ENCODE measurements around the gene NPHP4. TPM values are rescaled to one million over a fixed set of nuclear protein-coding genes. Genes with fewer than 3 reads are reported as not detected.

The NPHP4 gene
- polyA plus RNA-seq, 1 of the 3 experiments (the other 2 are of a cell fraction) = 7.0 TPM

- Histone ChIP-seq H3K27me3 (ENCODE audit: insufficient read depth) (no peaks in the 10 kb centered on the region), H4K20me1 (ENCODE audit: insufficient read depth) (no peaks in the 10 kb centered on the region), H3K4me1 (ENCODE audit: control insufficient read depth in 1 of 2, insufficient read depth in 2 of 2, low read depth in 1 of 2, low read length in 1 of 2) (peaks cover 0 to 23% of the 10 kb centered on the region in 2 experiments; a peak in 1 of 4 replicates), H3K79me2 (ENCODE audit: insufficient read depth) (no peaks in the 10 kb centered on the region), H3K4me3 (ENCODE audit: low read depth in 2 of 2, low read length in 1 of 2) (no peak overlapping the region), H3K9me2 (no peaks in the 10 kb centered on the region), H3K9ac (no peak overlapping the region), H3K4me2 (no peak overlapping the region), H3K36me3 (replicated peaks in 1 of 2; ENCODE audit: control insufficient read depth in 1 of 2, insufficient read depth in 2 of 2, low read length in 1 of 2) (no peaks in the 10 kb centered on the region), H3F3A (replicated peaks; ENCODE audit: insufficient read depth) (no peaks in the 10 kb centered on the region), H3K27ac (ENCODE audit: low read depth in 2 of 2, low read length in 1 of 2) (no peak overlapping the region), H3K9me3 (no peaks in the 10 kb centered on the region), H2AFZ (ENCODE audit: low read depth) (no peak overlapping the region)
- 69% methylated on average over 5 of the region's 8 CpGs for WGBS (ENCODE audit: low lambda C conversion rate)
- DNase-seq = no peak
- CTCF ChIA-PET = interaction anchor here (1.7 kb wide), 1 partner anchor 89 kb away, joined by 8 read pairs; no protein-coding TSS in a partner anchor
- POLR2A ChIA-PET = no interaction called here
- TF ChIP-seq RAD21 (IDR thresholded peaks at IDR 0.05; ENCODE audit: low read length) = no peak
- no peak for TF ChIP-seq EP300 (IDR thresholded peaks at IDR 0.05; ENCODE audit: borderline replicate concordance in 1 of 2, low read depth in 1 of 2, low read length in 1 of 2)
- TF ChIP-seq, protein P1, sequence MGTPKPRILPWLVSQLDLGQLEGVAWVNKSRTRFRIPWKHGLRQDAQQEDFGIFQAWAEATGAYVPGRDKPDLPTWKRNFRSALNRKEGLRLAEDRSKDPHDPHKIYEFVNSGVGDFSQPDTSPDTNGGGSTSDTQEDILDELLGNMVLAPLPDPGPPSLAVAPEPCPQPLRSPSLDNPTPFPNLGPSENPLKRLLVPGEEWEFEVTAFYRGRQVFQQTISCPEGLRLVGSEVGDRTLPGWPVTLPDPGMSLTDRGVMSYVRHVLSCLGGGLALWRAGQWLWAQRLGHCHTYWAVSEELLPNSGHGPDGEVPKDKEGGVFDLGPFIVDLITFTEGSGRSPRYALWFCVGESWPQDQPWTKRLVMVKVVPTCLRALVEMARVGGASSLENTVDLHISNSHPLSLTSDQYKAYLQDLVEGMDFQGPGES (IDR thresholded peaks at IDR 0.05; ENCODE audit: low read depth, low read length) = no peak
- no peak for TF ChIP-seq MEF2A (IDR thresholded peaks at IDR 0.05; ENCODE audit: borderline replicate concordance, low read depth)
- TF ChIP-seq NRF1 (IDR thresholded peaks at IDR 0.05; ENCODE audit: low read depth, low read length) = no peak
- TF ChIP-seq RXRA (IDR thresholded peaks at IDR 0.05; ENCODE audit: borderline replicate concordance, low read depth) = no peak
- TF ChIP-seq RCOR1 (IDR thresholded peaks at IDR 0.05; ENCODE audit: low read length) = no peak
- no peak for TF ChIP-seq NFIC (IDR thresholded peaks at IDR 0.05; ENCODE audit: borderline replicate concordance)
- no peak for TF ChIP-seq POLR2AphosphoS5 (IDR thresholded peaks at IDR 0.05; ENCODE audit: low read depth, low read length)
These were observed 157.1 kb downstream of the NPHP4 start for GRCh38 chr1:5835179-5835562.

GRCh38 chr1:5834477-5835178, 157.6 kb downstream of the NPHP4 start:
- no peaks in the 10 kb centered on the region for H4K20me1 ChIP-seq (ENCODE audit: insufficient read depth)
- no peaks in the 10 kb centered on the region for H3K9me3 ChIP-seq
- H3K36me3 ChIP-seq (replicated peaks in 1 of 2; ENCODE audit: control insufficient read depth in 1 of 2, insufficient read depth in 2 of 2, low read length in 1 of 2) = no peaks in the 10 kb centered on the region
- peaks cover 0 to 18% of the 10 kb centered on the region in 2 experiments; a peak in 1 of 4 replicates for H3K4me1 ChIP-seq (ENCODE audit: control insufficient read depth in 1 of 2, insufficient read depth in 2 of 2, low read depth in 1 of 2, low read length in 1 of 2)
- TF ChIP-seq TEAD4 (IDR thresholded peaks at IDR 0.05; ENCODE audit: borderline replicate concordance, insufficient read depth) (no peak), GABPA (IDR thresholded peaks at IDR 0.05; ENCODE audit: low read depth) (no peak), FOXM1 (IDR thresholded peaks at IDR 0.05; ENCODE audit: low read depth) (no peak), FOSL2 (IDR thresholded peaks at IDR 0.05; ENCODE audit: borderline replicate concordance, low read depth) (no peak), NRF1 (IDR thresholded peaks at IDR 0.05; ENCODE audit: low read depth, low read length) (no peak), RFX5 (IDR thresholded peaks at IDR 0.05; ENCODE audit: low read length) (no peak)
- no peak overlapping the region for H2AFZ ChIP-seq (ENCODE audit: low read depth)
- no peak overlapping the region for H3K4me2 ChIP-seq
- no peak overlapping the region for H3K27ac ChIP-seq (ENCODE audit: low read depth in 2 of 2, low read length in 1 of 2)
- H3F3A ChIP-seq (replicated peaks; ENCODE audit: insufficient read depth) = no peaks in the 10 kb centered on the region
- POLR2A ChIA-PET = no interaction called here
- WGBS (ENCODE audit: low lambda C conversion rate) = 65% methylated on average over 17 of the region's 32 CpGs
- CTCF ChIA-PET = interaction anchor here (1.1 kb wide), 1 partner anchor 320 kb away, joined by 3 read pairs; no protein-coding TSS in a partner anchor
- no peak for DNase-seq
- H3K9me2 ChIP-seq = no peaks in the 10 kb centered on the region
- H3K4me3 ChIP-seq (ENCODE audit: low read depth in 2 of 2, low read length in 1 of 2) = no peak overlapping the region
- no peak overlapping the region for H3K9ac ChIP-seq
- no peaks in the 10 kb centered on the region for H3K79me2 ChIP-seq (ENCODE audit: insufficient read depth)
- H3K27me3 ChIP-seq (ENCODE audit: insufficient read depth) = no peaks in the 10 kb centered on the region
